Measurements from ENCODE around the gene CUBN. TPM values are rescaled to one million over a fixed set of nuclear protein-coding genes. Genes with fewer than 3 reads are reported as not detected.

CUBN gene
- total RNA-seq, 1 donor from 2014 or later, result 1.5 TPM

DNA sequence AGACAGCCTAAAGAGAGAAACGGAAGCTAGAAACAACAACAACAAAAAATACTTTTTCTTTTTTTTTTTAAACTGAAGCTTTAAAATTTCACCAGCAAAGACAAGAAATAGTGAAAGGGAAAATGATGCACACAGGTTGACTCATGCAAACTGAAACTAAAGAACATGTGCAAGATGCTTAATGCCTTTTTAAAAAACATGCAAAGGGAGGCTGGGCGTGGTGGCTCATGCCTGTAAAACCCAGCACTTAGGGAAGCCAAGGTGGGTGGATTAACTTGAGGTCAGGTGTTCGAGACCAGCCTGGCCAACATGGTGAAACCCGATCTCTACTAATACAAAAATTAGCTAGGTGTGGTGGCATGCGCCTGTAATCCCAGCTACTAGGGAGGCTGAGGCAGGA is 15.1 kb upstream of the CUBN start:
- Mint-ChIP-seq H3K27me3 (no peaks in the 10 kb centered on the region), H3K9me3 (ENCODE audit: low read depth) (no peaks in the 10 kb centered on the region), H3K4me1 (ENCODE audit: low read depth) (peaks cover 10% of the 10 kb centered on the region), H3K36me3 (ENCODE audit: insufficient read depth) (peaks cover 6% of the 10 kb centered on the region), H3K4me3 (ENCODE audit: low read depth) (no peak overlapping the region), H3K27ac (no peak overlapping the region)
- no peak for DNase-seq (ENCODE audit: low spot score, unreplicated experiment)
- TF ChIP-seq, protein P1, sequence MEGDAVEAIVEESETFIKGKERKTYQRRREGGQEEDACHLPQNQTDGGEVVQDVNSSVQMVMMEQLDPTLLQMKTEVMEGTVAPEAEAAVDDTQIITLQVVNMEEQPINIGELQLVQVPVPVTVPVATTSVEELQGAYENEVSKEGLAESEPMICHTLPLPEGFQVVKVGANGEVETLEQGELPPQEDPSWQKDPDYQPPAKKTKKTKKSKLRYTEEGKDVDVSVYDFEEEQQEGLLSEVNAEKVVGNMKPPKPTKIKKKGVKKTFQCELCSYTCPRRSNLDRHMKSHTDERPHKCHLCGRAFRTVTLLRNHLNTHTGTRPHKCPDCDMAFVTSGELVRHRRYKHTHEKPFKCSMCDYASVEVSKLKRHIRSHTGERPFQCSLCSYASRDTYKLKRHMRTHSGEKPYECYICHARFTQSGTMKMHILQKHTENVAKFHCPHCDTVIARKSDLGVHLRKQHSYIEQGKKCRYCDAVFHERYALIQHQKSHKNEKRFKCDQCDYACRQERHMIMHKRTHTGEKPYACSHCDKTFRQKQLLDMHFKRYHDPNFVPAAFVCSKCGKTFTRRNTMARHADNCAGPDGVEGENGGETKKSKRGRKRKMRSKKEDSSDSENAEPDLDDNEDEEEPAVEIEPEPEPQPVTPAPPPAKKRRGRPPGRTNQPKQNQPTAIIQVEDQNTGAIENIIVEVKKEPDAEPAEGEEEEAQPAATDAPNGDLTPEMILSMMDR (IDR thresholded peaks at IDR 0.05; ENCODE audit: unreplicated experiment), result no peak

DNA sequence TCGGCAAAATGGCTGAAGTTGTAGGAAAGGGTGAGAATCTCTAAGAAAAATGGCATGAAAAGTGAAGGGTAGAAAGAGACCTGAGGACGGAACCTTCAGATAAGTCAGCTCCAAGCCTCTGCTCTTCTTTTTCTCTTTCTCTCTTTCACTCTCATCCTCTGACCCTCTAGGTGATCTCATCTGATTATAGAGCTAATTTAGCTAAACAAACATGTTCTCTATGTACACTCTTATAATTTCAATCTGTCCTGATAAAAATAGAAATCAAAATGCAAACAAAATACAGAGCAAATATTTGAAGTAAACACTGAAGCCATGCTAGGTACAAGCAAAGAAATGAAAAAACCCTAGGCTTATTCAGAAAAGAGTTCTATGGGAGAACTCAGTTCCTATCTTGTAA is 14.4 kb upstream of the CUBN start:
- Mint-ChIP-seq H3K27ac (no peak overlapping the region), H3K4me3 (ENCODE audit: low read depth) (no peak overlapping the region), H3K36me3 (ENCODE audit: insufficient read depth) (peaks cover 6% of the 10 kb centered on the region), H3K27me3 (peaks cover 3% of the 10 kb centered on the region), H3K9me3 (ENCODE audit: low read depth) (no peaks in the 10 kb centered on the region), H3K4me1 (ENCODE audit: low read depth) (peaks cover 14% of the 10 kb centered on the region)
- TF ChIP-seq, protein P1 (IDR thresholded peaks at IDR 0.05; ENCODE audit: unreplicated experiment), result no peak
- no peak for DNase-seq (ENCODE audit: low spot score, unreplicated experiment)

DNA sequence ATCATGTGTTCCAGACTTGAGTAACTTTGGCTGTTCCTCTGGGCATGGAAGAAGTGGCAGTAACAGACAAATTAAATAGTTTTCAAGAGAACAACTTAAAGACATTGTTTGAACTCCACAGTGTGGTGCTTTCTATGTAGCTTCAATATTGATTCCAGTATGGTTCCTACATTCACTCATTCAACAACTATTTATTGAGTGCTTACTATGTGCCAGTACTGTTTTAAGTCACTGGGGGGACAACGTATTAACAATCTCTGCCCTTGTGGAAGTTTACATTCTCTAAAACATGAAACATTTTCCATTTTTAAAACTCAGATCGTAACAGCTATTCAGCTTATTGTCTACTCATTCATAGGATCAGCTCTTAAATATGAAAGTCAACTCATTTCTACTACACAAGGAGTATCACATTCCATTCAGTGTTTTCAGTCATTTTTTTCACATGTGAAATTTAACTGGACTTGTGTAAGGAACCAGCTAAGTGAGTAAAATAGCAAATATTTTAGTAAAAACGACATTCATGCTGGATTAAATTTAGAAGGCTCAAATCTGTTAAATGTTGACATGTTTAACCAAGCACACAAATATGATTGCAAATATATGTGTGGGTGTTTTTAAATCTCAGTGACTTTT is 13.6 kb upstream of the CUBN start:
- Mint-ChIP-seq H3K4me1 (ENCODE audit: low read depth) (peaks cover 22% of the 10 kb centered on the region), H3K4me3 (ENCODE audit: low read depth) (no peak overlapping the region), H3K27me3 (peaks cover 3% of the 10 kb centered on the region), H3K36me3 (ENCODE audit: insufficient read depth) (peaks cover 6% of the 10 kb centered on the region), H3K9me3 (ENCODE audit: low read depth) (no peaks in the 10 kb centered on the region), H3K27ac (no peak overlapping the region)
- no peak for DNase-seq (ENCODE audit: low spot score, unreplicated experiment)
- TF ChIP-seq, protein P1 (IDR thresholded peaks at IDR 0.05; ENCODE audit: unreplicated experiment), result no peak

DNA sequence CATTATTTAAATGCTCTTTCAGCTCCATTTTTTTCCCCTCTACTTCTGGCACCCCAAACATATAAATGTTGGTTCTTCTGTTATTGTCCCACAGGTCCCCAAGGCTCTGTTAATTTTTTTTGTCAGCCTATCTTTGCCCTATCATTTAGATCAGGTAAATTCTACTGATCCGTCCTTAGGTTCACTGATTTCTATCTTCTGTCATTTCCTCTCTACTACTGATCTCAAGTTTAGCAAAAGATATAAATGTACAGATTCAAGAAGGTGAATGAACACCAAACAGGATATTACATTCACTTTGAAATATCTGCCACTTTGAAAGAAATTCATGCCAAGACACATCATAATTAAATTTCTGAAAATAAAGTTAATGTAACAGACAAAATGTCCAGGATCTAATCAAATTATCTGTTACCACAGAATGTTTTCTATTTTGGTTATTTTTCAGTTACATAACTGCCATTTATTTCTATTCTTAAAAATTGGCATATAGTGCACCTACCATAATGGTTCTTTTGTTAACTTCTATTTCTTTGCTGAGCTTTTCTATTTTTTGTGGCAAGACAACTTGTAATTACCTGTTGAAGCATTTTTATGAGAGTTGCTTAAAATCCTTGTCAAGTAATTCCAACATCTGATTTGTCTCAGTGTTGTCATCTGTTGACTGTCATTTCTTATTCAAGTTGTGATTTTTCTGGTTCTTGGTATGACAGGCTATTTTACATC is 12.1 kb upstream of the CUBN start:
- Mint-ChIP-seq H3K36me3 (ENCODE audit: insufficient read depth) (peaks cover 2% of the 10 kb centered on the region), H3K4me1 (ENCODE audit: low read depth) (peaks cover 23% of the 10 kb centered on the region), H3K4me3 (ENCODE audit: low read depth) (no peak overlapping the region), H3K27ac (no peak overlapping the region), H3K27me3 (peaks cover 3% of the 10 kb centered on the region), H3K9me3 (ENCODE audit: low read depth) (no peaks in the 10 kb centered on the region)
- TF ChIP-seq, protein P1 (IDR thresholded peaks at IDR 0.05; ENCODE audit: unreplicated experiment), result no peak
- DNase-seq (ENCODE audit: low spot score, unreplicated experiment), result no peak

DNA sequence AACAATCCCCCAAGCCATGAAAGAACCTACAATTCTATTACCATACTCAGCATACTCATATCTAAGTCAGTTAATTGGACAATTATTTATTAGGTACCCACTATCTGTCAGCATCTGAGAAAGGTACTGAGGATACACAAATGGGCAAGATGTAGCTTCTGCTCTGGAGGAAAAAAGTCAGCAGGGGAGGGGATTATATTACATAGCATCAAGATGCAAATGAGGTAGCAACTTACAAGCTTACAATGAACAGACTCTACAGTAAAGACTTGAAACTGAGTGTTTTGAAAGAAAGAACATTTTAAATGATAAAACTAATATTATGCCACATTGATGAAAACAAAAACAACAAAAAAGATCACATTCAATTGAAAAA is 10.8 kb upstream of the CUBN start:
- Mint-ChIP-seq H3K9me3 (ENCODE audit: low read depth) (no peaks in the 10 kb centered on the region), H3K27ac (no peak overlapping the region), H3K4me3 (ENCODE audit: low read depth) (no peak overlapping the region), H3K36me3 (ENCODE audit: insufficient read depth) (peaks cover 2% of the 10 kb centered on the region), H3K4me1 (ENCODE audit: low read depth) (peaks cover 23% of the 10 kb centered on the region), H3K27me3 (peaks cover 3% of the 10 kb centered on the region)
- TF ChIP-seq, protein P1 (IDR thresholded peaks at IDR 0.05; ENCODE audit: unreplicated experiment), result no peak
- no peak for DNase-seq (ENCODE audit: low spot score, unreplicated experiment)
